Caki2 (cell line): ENCODE results near the gene DTX1. TPM values are rescaled to one million over a fixed set of nuclear protein-coding genes. Genes with fewer than 3 reads are reported as not detected.

Source experiments
- DNase-seq: peaks from one replicate; pipeline ENCODE4 v3.0.0-alpha.2; 2015; ENCODE audit warnings: low read depth
- in situ Hi-C: cut with HindIII; loops from 2 replicates; pipeline ENCODE4 v1.10.0; 2016; ENCODE audit warnings: low sequenced_read_pairs, low pct_unique_long_range_greater_than_20kb, mixed read lengths
- total RNA-seq: library from RNA; depleted of rRNA; stranded (reverse); fragments of >200 nt; shearing (Covaris generic); gene quantifications from 2 replicates; pipeline ENCODE4 v1.2.3, GENCODE V29; 2014; ENCODE audit warnings: low replicate concordance

DTX1 gene
- total RNA-seq, 1 experiment from 2014 or later, result not detected

GRCh38 chr12:113088971-113089756, 32.6 kb downstream of the DTX1 start:
- DNase-seq, result no peak
- in situ Hi-C loops, result no loop called here

GRCh38 chr12:113089839-113090238, 33.3 kb downstream of the DTX1 start:
- DNase-seq, result no peak
- in situ Hi-C loops, result no loop called here

GRCh38 chr12:113090740-113091139, 34.2 kb downstream of the DTX1 start:
- in situ Hi-C loops, result no loop called here
- no peak for DNase-seq

GRCh38 chr12:113091506-113091905, 35.0 kb downstream of the DTX1 start:
- in situ Hi-C loops, result no loop called here
- no peak for DNase-seq

- peak; percentile 23 for DNase-seq
Measured at GRCh38 chr12:113092607-113093408, 36.3 kb downstream of the DTX1 start.

GRCh38 chr12:113093409-113094101, 37.0 kb downstream of the DTX1 start:
- DNase-seq, result no peak
- in situ Hi-C loops, result no loop called here

More at GRCh38 chr12:113092607-113093408, 36.3 kb downstream of the DTX1 start:
- in situ Hi-C loops, result no loop called here

- in situ Hi-C loops, result no loop called here
- DNase-seq, result no peak
Measured at GRCh38 chr12:113094738-113095137, 38.2 kb downstream of the DTX1 start.

GRCh38 chr12:113095405-113095804, 38.9 kb downstream of the DTX1 start:
- DNase-seq, result no peak

GRCh38 chr12:113096675-113097461, 40.3 kb downstream of the DTX1 start:
- in situ Hi-C loops, result no loop called here
- DNase-seq, result no peak

More at GRCh38 chr12:113095405-113095804, 38.9 kb downstream of the DTX1 start:
- in situ Hi-C loops, result no loop called here

- in situ Hi-C loops, result no loop called here
- no peak for DNase-seq
Measured at GRCh38 chr12:113097716-113098440, 41.3 kb downstream of the DTX1 start.

- peak; percentile 81 for DNase-seq
- in situ Hi-C loops, result no loop called here
Measured at GRCh38 chr12:113098441-113099028, 42.0 kb downstream of the DTX1 start.

GRCh38 chr12:113099364-113099763, 42.8 kb downstream of the DTX1 start:
- DNase-seq, result no peak
- in situ Hi-C loops, result no loop called here

- in situ Hi-C loops, result no loop called here
- DNase-seq, result no peak
Measured at GRCh38 chr12:113099764-113100163, 43.2 kb downstream of the DTX1 start.

- DNase-seq, result no peak
- in situ Hi-C loops, result no loop called here
Measured at GRCh38 chr12:113101751-113102150, 45.2 kb downstream of the DTX1 start.

- no peak for DNase-seq
- in situ Hi-C loops, result no loop called here
Measured at GRCh38 chr12:113102811-113103210, 46.3 kb downstream of the DTX1 start.

GRCh38 chr12:113103756-113104450, 47.4 kb downstream of the DTX1 start:
- no peak for DNase-seq
- in situ Hi-C loops, result no loop called here
